ENCODE measurements around the gene ADCY5. TPM values are rescaled to one million over a fixed set of nuclear protein-coding genes. Genes with fewer than 3 reads are reported as not detected.

The ADCY5 gene
- polyA plus RNA-seq, 3 donors: not detected

DNA sequence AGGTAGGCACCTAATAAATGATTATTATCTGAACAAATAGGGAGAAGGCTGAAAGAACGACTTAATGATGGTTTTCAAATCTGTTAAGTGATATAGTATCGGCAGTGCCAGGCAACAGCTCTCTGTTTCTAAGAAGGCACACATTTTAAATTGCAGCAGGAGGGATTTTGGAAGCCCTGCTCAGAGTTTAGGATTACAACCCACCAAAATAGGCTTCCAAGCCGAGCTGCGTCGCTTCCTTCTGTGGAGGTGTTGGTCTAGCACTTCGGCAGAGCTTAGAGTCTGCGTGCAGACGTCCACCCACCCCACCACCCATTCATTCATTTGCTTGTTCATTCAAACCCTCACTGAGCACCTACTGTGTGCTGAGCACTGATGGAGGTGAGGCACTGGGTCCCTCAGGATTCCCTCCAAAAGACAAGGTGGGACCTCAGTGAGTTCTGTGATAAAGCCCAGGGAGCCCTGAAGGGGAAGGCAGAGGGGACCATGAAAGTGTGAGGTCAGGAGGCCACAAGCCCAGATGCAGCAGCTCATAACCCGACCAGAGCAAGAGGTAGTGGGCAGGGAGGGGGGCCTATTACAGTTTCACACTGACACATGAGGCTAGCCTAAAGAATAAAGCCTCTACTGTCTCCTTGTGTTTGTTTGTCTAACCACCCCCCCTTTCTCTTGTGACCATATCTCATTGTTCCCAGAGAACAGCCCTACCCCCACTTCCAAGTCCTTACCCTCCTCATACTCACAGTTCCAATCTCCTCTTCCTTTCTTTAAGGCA, 8.9 kb downstream of the ADCY5 start:
- Mint-ChIP-seq H3K9me3 (peaks cover 0 to 1% (median 0%) of the 10 kb centered on the region in 7 donors), H3K27me3 (ENCODE audit: low read depth in 3 of 3) (peaks cover 13 to 26% (median 22%) of the 10 kb centered on the region in 3 donors), H3K27ac (no peak overlapping the region), H3K4me1 (no peaks in the 10 kb centered on the region), H3K4me3 (no peak overlapping the region), H3K36me3 (no peaks in the 10 kb centered on the region)
- 100% methylated on average over 2 of the region's 9 CpGs for WGBS (ENCODE audit: insufficient coverage)
- H3K27me3 ChIP-seq (ENCODE audit: control insufficient read depth in 2 of 2, insufficient read depth in 2 of 2, low read length in 2 of 2): peaks cover 0 to 12% of the 10 kb centered on the region in 2 donors
- H3K9me3 ChIP-seq (replicated peaks in 1 of 2; ENCODE audit: control insufficient read depth in 1 of 2, insufficient read depth in 1 of 2, low read length in 2 of 2): no peaks in the 10 kb centered on the region
- H3K9ac ChIP-seq (ENCODE audit: insufficient read depth, low read length, poor library complexity, severe bottlenecking): no peak overlapping the region
- H3K4me3 ChIP-seq (replicated peaks in 1 of 3; ENCODE audit: low read depth in 2 of 3, low read length in 3 of 3): no peak overlapping the region
- no peak overlapping the region for H3K27ac ChIP-seq (ENCODE audit: low read depth in 1 of 2, low read length in 2 of 2)
- no peak for DNase-seq
- TF ChIP-seq, protein P1, sequence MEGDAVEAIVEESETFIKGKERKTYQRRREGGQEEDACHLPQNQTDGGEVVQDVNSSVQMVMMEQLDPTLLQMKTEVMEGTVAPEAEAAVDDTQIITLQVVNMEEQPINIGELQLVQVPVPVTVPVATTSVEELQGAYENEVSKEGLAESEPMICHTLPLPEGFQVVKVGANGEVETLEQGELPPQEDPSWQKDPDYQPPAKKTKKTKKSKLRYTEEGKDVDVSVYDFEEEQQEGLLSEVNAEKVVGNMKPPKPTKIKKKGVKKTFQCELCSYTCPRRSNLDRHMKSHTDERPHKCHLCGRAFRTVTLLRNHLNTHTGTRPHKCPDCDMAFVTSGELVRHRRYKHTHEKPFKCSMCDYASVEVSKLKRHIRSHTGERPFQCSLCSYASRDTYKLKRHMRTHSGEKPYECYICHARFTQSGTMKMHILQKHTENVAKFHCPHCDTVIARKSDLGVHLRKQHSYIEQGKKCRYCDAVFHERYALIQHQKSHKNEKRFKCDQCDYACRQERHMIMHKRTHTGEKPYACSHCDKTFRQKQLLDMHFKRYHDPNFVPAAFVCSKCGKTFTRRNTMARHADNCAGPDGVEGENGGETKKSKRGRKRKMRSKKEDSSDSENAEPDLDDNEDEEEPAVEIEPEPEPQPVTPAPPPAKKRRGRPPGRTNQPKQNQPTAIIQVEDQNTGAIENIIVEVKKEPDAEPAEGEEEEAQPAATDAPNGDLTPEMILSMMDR (IDR thresholded peaks at IDR 0.05): no peak
- no peaks in the 10 kb centered on the region for H3K79me2 ChIP-seq (ENCODE audit: insufficient read depth, low read length)
- H3K4me1 ChIP-seq (ENCODE audit: control insufficient read depth in 1 of 2, insufficient read depth in 2 of 2, low read length in 2 of 2): no peaks in the 10 kb centered on the region
- H3K36me3 ChIP-seq (replicated peaks in 1 of 2; ENCODE audit: control insufficient read depth in 1 of 2, insufficient read depth in 2 of 2, low read length in 2 of 2): no peaks in the 10 kb centered on the region
- intact Hi-C loops (cut with micrococcal nuclease): no loop called here
- H4K20me1 ChIP-seq (ENCODE audit: insufficient read depth, low read length): no peaks in the 10 kb centered on the region
- H2AFZ ChIP-seq (ENCODE audit: insufficient read depth, low read depth, low read length, poor library complexity, severe bottlenecking): no peak overlapping the region
- no peak overlapping the region for H3K4me2 ChIP-seq (replicated peaks; ENCODE audit: extremely low read depth, low read length, poor library complexity, severe bottlenecking)

DNA sequence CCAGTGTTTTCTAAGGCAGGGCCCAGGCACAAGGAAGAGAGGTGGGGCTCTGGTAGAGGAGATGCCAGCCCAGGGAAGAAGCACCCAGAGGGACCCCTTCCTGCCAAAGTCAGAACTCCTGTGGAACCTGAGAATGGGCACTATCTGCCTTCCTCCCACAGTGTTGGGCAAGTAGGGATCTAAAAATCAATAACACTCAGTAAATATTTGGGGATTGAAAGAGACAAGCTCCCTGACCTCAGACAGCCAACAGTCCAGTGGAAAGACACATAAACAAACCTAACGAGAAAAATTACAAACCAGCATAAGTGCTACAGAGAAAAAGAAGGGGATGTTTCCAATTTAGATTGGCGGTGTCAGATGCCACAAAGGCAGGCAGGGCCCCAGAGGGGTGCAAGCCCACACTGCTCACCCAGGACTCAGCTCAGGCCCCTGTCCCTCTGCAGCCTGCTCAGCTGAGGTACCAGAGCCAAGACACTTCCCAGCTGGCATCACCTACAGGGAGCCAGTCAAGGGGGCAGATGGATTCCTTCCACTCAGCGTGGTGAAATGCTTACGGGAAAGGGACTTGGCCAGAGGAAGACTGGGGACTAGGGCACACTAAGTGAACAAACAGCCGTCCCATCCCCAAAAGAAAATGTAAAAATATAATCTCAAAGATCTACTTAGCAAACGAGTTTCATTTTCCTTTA, 15.9 kb downstream of the ADCY5 start:
- Mint-ChIP-seq H3K9me3 (peaks cover 0 to 7% (median 2%) of the 10 kb centered on the region in 7 donors), H3K27me3 (ENCODE audit: low read depth in 3 of 3) (peaks cover 5 to 10% (median 7%) of the 10 kb centered on the region in 3 donors), H3K4me1 (no peaks in the 10 kb centered on the region), H3K36me3 (no peaks in the 10 kb centered on the region), H3K27ac (no peak overlapping the region), H3K4me3 (no peak overlapping the region)
- H3K9ac ChIP-seq (ENCODE audit: insufficient read depth, low read length, poor library complexity, severe bottlenecking): no peak overlapping the region
- no peak overlapping the region for H3K4me3 ChIP-seq (replicated peaks in 1 of 3; ENCODE audit: low read depth in 2 of 3, low read length in 3 of 3)
- H3K27me3 ChIP-seq (ENCODE audit: control insufficient read depth in 2 of 2, insufficient read depth in 2 of 2, low read length in 2 of 2): no peaks in the 10 kb centered on the region
- no peaks in the 10 kb centered on the region for H3K4me1 ChIP-seq (ENCODE audit: control insufficient read depth in 1 of 2, insufficient read depth in 2 of 2, low read length in 2 of 2)
- H3K4me2 ChIP-seq (replicated peaks; ENCODE audit: extremely low read depth, low read length, poor library complexity, severe bottlenecking): no peak overlapping the region
- H4K20me1 ChIP-seq (ENCODE audit: insufficient read depth, low read length): no peaks in the 10 kb centered on the region
- intact Hi-C loops (cut with micrococcal nuclease): no loop called here
- DNase-seq: no peak
- H3K9me3 ChIP-seq (replicated peaks in 1 of 2; ENCODE audit: control insufficient read depth in 1 of 2, insufficient read depth in 1 of 2, low read length in 2 of 2): no peaks in the 10 kb centered on the region
- no peaks in the 10 kb centered on the region for H3K79me2 ChIP-seq (ENCODE audit: insufficient read depth, low read length)
- no peak overlapping the region for H2AFZ ChIP-seq (ENCODE audit: insufficient read depth, low read depth, low read length, poor library complexity, severe bottlenecking)
- H3K36me3 ChIP-seq (replicated peaks in 1 of 2; ENCODE audit: control insufficient read depth in 1 of 2, insufficient read depth in 2 of 2, low read length in 2 of 2): no peaks in the 10 kb centered on the region
- TF ChIP-seq, protein P1 (IDR thresholded peaks at IDR 0.05): no peak
- WGBS (ENCODE audit: insufficient coverage): 93% methylated on average over 2 of the region's 6 CpGs
- H3K27ac ChIP-seq (ENCODE audit: low read depth in 1 of 2, low read length in 2 of 2): no peak overlapping the region

All from CD14-positive monocyte (primary cell).